ENCODE measurements around the gene MGST2.

Gene MGST2

DNA sequence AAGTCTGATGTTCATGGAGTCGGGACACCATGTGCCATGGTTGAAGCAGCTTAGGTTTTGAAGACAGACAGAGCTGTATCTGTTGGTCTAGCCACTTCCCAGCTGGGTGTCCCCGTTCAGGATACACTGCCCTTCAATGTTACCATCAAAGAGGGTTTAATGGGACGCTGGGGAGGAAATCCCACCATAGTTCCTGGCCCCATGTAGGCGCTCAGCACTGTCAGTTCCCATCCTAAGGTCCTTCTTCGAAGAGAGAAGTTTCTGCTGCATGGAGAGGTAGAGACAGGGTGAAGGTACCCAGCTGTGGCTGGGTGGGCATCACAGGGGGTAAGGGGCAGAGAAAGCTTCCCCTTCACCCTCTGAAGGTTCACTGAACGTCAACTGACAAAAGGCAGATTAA, 3.7 kb downstream of the MGST2 start:
- no peak for TF ChIP-seq CTCF (IDR thresholded peaks at IDR 0.05; ENCODE audit: low read depth, low read length, missing control alignments)
- DNase-seq (ENCODE audit: low read depth), result no peak
- H3K4me3 ChIP-seq (ENCODE audit: low read depth, low read length), result no peak overlapping the region

- DNase-seq (ENCODE audit: low read depth), result no peak
- TF ChIP-seq CTCF (IDR thresholded peaks at IDR 0.05; ENCODE audit: low read depth, low read length, missing control alignments), result no peak
- no peak overlapping the region for H3K4me3 ChIP-seq (ENCODE audit: low read depth, low read length)
Measured at GRCh38 chr4:139669890-139670289, 4.3 kb downstream of the MGST2 start.

DNA sequence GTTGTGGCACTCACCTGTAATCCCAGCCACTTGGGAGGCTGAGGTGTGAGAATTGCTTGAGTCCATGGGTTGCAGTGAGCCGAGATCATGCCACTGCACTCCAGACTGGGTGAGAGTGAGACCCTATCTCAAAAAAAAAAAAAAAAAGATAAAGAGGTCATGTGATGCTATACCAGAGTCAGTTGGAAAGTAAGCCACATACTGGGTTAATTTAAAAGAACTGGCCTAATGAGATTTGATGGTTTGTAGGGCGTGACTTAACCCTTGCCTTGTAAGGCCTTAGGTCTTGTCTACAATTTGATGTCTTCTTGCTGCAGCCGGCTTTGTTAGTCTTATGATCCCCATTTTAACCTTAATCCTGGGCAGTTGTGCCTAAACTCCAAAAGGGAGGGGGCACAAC, 5.2 kb downstream of the MGST2 start:
- no peak for DNase-seq (ENCODE audit: low read depth)
- TF ChIP-seq CTCF (IDR thresholded peaks at IDR 0.05; ENCODE audit: low read depth, low read length, missing control alignments), result no peak
- no peak overlapping the region for H3K4me3 ChIP-seq (ENCODE audit: low read depth, low read length)

DNA sequence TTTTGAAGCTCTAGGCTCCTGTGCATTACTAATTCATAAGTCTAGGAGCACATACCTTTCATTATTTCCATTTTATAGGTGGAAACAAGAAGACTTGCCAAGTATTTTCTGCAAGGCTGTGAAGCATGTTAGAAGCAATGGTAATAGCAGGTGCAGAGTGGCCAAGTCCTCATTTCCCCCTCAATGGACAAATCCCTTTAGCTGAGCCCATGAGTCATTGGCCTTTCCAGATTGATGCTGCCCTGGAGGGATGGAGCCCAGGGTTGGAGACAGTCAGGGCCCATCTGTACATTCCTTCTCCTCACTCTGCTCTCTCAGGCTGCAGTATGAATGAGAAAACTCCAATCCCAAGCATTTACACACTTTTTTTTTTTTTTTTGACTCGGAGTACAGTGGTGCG, 6.6 kb downstream of the MGST2 start:
- DNase-seq (ENCODE audit: low read depth), result no peak
- H3K4me3 ChIP-seq (ENCODE audit: low read depth, low read length), result no peak overlapping the region
- no peak for TF ChIP-seq CTCF (IDR thresholded peaks at IDR 0.05; ENCODE audit: low read depth, low read length, missing control alignments)

DNA sequence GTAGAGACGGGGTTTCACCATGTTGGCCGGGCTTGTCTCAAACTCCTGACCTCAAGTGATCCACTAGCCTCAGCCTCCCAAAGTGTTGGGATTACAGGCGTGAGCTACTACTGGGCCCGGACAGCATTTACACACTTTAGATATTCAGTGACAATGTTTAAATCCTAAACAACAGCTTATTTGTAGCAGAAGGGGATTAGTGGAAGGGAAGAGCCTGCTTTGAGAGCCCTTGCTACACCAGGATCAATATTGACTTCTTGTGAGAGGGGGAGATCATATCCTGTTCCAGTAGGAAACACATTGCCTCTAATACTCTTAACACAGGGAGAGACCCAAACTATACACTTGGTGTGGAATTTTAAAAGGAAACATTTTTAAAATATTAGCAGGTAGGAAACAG, 7.1 kb downstream of the MGST2 start:
- no peak for TF ChIP-seq CTCF (IDR thresholded peaks at IDR 0.05; ENCODE audit: low read depth, low read length, missing control alignments)
- no peak for DNase-seq (ENCODE audit: low read depth)
- no peak overlapping the region for H3K4me3 ChIP-seq (ENCODE audit: low read depth, low read length)

DNA sequence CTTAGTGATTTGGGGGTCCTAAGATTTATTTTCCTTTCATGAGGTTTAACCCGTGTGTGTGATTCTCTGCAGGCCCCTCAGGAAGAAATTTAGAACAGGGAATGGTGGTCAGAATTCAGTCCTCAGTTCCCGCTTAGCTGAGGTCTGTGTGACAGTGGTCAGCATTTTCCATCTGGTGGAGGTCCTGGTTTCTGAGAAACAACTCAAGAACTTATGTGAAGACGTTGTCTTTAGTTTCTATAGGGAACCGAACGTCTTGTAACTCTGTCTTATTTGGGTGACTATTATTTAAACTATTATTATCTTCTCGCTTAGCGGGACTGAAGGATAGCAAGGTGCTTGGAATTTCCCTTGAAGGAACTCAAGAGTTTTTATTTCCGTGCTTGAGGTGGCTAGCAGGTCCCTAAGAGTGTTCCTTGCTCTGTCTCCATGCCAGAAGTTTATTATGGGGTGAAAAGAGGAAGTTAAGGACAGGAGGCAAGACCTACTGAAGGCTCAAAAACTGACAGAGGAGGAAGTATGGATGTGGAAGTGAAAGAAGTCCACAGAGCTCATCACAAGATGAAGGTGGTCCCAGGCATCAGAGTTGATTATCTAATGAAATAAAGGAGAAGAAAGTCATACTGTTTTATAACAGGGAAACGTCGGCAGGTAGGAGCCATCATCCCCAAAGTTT, 9.4 kb downstream of the MGST2 start:
- DNase-seq (ENCODE audit: low read depth), result peak; percentile 5
- TF ChIP-seq CTCF (IDR thresholded peaks at IDR 0.05; ENCODE audit: low read depth, low read length, missing control alignments), result no peak
- H3K4me3 ChIP-seq (ENCODE audit: low read depth, low read length), result no peak overlapping the region

DNA sequence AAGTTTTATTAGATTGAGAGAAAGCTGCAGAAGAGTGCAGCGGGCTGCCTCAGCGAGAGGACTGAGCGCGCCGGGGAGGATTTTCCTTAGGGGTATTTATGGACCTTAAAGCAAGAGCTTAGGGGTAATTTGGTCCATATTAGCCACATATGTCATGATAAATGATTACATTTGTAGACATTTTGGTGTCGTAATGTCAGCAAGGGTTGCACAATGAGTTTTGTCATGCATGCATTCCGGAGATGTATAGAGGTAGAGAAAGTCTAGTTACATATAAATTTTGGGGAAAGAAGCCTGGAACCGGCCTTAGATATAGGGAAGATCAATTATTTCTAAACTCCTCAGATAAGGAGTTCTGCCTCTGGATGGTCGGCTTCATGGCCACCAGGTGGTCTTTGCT, 10.0 kb downstream of the MGST2 start:
- no peak overlapping the region for H3K4me3 ChIP-seq (ENCODE audit: low read depth, low read length)
- DNase-seq (ENCODE audit: low read depth), result no peak
- no peak for TF ChIP-seq CTCF (IDR thresholded peaks at IDR 0.05; ENCODE audit: low read depth, low read length, missing control alignments)

All from GM12864 (cell line).